Hematopoietic multipotent progenitor cell treated with erythropoietin and hydrocortisone succinate and interleukin-3 and kit ligand, for 8 days (in vitro differentiated cells): ENCODE data around the gene LMTK2.
"Not testable (repeated sequence)": the region's sequence is repeated elsewhere in the genome, so short reads cannot be mapped to it uniquely, and the experiment has no call there.

ENCODE experiments used
- DNase-seq: peaks from one replicate; pipeline ENCODE4 v3.0.0-alpha.2; 2015

The LMTK2 gene

DNA sequence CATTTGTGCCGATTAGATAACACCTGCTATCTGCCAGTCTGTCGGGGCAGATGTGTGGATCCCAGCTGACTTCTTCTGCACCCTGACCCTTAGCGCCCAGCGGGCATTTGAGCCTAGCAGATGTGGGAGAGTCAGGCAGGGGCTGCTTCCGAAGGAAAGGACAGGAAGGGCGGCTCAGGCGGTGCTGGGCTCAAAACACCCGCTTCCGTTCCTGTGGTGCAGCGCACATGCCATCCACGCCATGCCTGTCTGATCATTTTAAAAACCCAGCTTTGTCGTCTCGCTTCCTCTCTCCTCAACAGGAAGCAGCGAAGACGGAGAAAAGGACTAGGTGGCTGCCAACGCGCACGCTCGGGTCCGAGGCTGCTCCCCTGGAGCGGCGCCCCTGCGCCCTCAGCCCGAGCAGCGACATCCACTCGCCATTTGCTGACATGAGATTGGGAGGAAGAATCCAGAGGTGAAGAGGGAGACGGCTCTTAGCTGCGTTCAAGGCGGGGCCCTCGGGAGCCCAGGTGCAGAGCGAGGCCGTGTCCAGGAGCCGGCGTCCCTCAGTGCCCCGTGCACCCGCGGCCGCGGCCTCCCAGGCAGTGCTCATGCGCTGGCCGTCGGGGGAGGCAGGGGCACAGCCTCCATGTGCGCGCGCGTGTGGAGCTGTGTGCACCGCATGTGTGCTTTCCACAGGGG is 98.6 kb downstream of the LMTK2 start:
- no peak for DNase-seq

DNA sequence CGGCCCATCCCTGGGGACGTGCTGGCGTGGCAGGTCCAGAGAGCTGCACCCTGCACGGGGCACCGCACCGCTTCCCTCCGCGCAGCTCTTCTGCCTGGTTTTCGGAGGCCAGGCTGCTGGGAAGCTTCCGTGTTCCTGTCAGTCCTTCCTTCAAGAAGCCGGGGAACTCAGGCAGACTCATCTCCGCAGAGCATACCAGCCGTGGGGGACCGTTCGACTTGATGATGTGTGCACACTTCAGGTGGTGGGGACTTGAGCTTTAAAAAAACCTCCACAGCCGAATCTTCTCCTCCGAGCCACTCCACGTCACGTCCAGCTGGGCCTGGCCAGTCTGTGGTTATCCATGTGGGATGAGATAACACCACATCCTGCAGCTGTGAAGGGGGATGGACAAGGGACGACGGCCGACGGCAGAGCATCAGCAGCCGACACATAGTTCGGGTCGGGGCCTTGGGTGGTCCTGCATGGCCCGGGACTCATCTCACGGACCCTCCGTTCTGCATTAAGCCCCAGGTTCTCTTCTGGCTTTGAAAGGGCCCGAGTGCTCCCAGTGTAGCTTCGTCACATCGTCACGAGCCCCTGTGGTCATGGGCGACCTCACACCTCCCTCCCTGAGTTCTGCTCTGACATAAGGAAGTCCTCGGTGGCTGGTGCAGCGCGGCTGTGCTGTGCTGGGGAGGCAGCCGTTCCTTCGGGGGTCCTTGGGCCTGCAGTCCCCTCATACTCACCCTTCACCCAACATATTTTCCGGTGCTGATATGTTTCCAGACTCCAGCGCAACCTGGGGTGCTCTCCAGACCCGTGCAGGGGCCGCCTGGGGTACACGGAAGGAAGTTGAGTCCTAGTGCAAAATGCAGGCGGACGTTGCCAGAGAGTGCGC is 100.0 kb downstream of the LMTK2 start:
- no peak for DNase-seq

DNA sequence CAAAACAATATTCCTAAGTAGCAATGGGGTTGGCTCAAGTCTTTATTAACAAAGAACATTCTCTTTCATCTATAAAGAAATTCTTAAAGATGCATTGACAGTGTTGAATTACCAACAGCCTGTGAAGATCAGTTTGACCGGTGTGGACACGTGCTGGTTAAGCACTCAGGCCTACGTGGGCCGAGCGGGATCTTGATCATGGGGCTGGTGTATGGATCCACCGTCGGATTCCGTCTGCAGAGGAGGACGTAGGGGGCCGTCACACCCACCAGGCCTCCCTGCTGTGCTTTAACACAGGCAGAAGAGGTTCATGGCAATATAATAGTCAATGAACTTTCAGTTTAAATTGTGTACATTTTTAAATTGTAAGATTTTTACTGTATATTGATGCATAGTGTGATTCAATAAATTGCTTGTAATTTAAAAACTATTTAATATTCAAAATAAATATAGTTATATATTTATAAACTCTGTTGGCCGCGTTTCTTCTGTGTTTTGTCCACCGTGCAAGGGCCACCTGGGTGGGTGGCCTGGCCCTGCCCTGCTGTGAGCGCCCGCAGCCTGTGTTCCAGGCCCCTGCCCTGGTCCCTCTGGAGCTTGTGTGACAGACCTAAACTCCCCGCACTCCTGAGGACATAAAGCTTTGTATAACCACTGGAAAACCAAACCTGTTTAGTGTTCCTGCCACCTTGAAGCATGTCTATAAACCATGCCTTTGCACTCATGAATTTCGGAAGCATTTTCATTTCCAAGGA is 102.7 kb downstream of the LMTK2 start:
- DNase-seq: no peak

DNA sequence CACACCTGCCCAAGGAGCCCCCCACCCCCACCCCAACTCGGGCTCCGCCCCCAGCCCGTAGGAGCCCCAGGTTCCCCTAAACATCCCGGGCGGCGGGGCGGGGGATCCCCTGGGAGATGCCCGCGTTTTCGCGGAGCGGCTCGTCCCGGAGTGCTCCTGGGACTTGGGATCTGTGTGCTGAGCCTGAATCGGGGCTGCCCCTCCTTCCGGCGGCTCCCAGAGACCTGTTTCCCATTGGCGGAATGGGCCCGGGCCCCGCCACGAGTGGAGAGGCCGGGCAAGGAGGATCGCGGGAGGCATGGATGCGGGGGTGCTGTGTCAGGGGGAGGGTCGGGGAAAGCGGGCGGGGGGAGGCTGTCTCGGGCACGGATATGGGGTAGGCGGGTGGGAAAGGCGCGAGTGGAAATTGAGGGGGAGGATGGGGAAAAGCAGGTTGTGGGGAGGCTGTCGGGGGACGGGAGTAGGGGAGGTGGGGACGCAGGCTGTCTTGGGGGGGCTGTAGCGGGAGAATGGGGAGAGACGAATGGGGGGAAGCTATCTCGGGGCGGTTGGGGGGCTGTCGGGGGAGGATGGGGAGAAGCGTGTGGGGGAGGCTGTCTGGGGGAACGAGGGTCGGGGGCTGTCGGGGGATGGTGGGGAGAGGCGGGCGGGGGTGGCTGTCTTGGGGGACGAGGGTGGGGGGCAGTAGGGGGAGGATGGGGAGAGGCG is 104.0 kb downstream of the LMTK2 start:
- no peak for DNase-seq

DNA sequence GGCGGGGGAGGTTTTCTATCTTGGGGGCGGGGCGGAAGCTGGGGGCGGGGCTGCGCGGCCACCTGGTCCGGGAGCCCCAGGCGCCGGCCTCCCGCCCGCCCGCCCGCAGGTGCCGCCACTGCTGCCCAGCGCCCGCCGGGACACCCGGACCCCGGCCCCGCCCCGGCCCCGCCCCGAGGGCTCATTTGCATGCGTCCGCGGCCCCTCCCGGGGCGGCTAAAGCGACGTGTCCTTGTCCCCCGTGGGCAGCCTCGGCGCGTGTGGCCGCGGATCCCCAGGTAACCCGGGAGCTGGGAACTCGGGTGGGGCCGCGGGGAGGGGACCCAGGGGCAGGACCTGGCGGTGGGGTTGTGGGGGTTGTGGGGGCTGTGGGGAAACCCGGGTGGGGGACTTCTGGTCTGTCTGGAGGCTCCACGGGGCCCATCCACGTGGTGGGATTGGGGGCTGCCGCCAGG is 104.6 kb downstream of the LMTK2 start, which contains the start of gene BHLHA15:
Gene BHLHA15 (plus strand): TSS at position 219 of the 455 bp plus-strand sequence. CDS start 871 bp downstream, outside the sequence.
- no peak for DNase-seq

DNA sequence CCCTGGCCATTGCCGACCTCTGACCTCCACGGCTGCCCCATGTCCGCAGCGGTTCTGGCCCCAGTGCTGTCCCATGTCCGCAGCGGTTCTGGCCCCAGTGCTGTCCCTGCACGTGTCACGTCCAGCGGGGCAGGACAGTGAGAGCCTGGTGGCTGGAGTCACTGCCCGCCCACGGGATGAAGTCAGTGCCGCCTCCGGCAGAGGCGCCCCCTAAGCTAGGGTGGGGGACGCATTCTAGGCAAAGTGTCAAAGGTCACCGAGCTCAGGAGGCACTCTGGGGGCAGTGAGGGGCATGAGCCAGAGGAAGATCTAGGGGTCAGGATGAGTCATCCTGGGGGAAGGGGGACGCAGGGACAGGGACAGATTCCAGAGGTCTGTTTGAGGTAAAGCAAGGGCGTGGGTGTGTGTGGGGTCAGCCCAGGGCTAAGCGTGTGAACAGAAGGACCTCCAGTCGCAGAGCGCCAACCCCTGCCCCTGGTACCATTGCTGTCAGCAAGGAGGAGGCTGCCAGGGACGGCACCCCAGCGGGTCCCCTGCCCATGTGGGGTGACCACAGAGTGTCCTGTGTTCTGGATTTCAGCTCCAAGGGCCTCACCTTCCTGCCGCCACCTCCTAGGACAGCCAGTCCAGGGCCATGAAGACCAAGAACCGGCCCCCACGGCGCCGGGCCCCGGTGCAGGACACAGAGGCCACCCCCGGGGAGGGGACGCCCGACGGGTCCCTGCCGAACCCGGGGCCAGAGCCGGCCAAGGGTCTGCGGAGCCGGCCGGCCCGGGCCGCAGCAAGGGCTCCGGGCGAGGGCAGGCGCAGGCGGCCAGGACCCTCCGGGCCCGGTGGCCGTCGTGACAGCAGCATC is 105.2 kb downstream of the LMTK2 start:
- DNase-seq: no peak

DNA sequence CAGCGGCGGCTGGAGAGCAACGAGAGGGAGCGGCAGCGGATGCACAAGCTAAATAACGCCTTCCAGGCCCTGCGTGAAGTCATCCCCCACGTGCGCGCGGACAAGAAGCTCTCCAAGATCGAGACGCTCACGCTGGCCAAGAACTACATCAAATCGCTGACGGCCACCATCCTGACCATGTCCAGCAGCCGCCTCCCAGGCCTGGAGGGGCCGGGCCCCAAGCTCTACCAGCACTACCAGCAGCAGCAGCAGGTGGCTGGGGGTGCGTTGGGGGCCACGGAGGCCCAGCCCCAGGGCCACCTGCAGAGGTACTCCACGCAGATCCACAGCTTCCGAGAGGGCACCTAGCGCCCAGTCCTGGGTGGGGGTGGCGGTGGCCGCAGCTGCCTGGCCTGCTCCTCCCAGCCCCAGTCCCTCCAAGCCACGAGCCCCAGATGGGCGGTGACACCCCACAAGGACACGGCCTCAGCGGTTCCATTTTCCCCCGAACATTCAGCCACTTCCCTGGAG is 105.9 kb downstream of the LMTK2 start:
- DNase-seq: no peak

DNA sequence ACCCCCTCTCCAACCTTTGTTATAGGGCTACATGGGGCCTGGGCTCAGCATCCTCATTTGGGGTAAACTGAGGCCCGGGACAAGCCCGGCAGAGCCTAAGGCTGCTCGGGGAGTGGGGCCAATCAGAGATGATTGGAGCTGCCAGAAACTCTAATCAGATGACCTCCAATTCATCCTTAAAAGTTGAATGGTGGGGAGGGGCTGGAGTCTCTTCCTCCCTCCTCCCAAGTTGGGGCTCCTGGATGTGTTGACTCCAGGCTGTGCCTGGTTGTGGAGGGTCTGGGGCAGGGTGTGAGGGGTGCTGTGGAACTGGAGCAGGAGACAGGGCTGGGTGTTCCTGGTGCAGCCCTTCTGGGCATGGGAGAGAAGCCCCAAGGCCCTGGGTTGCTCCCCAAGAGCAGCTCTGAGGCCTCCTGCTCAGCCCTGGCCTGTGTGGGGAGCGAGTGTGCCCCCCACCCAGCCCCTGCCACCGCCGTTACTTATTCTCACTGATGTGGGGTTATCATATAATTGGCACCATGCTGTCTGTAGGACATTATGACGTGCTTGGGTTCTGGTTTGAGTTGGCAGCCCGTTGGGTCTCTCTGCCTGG is 106.7 kb downstream of the LMTK2 start:
- no peak for DNase-seq

DNA sequence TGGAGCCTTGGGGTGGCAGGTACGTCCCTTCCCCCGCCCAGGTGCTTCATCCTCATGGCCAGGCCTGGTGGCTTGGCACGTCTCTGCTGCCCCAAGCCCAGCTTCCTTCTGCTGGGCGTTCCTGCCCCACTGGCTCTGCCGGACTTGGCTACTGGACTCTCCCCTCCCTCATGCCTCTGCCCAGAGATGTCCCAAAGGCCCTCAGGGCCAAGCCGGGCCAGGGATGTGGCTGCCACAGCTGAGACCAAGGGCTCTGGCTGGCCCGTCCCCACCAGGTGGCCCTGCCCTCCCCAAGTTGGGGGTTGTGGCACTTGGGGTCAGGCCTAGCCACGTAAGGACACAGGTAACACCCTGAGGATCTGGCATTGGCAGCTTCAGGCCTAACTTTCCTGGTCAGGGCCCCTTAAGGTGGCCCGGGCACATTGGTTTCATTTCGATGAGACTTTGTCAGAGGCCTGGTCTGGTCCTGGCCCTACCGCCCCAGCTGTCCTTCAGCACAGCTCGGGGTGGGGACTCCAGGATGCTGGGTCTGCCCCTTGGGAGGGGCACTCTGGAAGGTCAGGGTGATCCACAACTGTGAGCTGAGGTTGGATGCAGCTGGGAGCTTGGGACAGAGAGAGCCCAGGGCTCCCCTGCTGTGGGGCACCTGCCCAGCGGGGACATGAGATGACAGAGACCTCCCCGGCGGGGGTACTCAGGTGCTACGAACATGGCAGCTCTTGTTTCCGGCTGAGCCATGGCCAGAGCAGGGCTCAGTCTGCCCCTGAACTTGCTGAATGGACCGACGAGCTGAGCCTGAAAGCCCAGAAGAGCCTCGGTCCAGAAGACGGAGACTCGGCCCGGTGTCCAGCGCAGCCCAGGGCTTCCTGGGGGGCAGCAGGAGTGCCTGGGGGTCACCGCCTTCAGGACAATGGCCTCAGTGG is 107.5 kb downstream of the LMTK2 start:
- DNase-seq: no peak

DNA sequence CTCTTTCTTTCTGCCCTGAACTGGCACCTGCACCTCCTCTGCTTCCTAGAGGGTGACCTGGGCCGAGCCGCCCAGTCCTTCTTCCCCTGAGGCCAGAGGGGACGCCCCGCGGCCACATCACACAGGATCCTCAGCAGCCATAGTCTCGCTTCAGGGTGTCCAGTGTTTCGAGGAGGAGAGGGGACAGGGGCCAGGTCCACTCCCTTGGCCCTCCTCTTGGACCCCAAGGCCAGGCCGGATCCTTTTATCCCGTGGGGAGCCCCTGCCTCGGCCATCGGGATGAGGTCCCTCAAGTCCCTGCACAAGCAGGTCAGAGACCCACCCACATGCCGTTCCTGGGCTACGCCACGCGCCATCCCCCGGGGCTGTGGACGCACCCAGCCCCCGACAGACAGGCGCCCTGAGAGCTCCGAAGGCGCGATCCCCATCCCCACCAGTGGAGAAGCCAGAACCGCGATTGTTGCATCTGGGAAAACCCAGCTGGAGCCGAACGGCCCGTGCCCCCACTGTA is 108.2 kb downstream of the LMTK2 start:
- no peak for DNase-seq

DNA sequence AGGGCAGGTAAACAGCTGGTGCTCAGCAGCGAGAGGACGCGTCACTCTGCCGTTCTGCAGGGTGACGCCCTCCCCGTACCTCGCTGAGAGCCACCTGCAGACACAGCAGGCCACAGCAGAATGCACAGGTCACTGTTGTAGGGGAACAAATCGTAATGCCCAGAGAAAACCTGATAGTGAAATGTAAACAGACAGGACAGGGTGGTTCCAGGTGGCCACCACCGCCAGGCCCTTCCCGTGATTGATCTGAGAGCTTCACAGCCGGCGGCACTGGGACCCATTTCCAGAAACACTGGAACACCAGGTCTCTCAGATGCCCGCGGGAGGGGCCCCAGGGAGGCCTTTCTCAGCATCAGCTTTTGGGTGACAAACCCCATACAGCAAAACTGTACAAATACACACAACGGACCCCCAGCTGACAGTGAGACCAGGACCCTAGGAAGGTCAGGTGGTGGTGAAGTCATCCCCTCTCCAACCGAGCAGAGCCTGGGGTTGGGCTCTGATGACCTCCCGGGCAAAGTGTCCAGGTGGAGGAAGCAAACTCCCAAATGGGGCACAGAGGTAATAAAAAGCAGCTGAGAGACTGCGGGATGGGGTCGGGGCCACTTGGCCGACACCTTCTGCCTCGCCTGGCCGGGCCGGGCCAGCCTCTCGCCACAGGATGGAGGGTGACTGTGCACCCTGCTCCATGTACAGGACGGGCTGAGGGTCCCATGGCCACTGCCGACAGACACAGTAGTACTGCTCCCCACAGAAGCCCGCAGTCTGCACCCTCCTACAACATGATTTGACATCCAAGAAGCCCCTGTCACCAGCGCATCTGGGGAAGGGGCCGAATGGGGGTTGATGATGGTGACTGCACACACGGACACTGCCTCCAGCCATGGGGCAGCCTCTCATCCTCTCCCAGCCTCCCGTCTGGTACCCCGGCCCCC is 109.2 kb downstream of the LMTK2 start:
- no peak for DNase-seq

DNA sequence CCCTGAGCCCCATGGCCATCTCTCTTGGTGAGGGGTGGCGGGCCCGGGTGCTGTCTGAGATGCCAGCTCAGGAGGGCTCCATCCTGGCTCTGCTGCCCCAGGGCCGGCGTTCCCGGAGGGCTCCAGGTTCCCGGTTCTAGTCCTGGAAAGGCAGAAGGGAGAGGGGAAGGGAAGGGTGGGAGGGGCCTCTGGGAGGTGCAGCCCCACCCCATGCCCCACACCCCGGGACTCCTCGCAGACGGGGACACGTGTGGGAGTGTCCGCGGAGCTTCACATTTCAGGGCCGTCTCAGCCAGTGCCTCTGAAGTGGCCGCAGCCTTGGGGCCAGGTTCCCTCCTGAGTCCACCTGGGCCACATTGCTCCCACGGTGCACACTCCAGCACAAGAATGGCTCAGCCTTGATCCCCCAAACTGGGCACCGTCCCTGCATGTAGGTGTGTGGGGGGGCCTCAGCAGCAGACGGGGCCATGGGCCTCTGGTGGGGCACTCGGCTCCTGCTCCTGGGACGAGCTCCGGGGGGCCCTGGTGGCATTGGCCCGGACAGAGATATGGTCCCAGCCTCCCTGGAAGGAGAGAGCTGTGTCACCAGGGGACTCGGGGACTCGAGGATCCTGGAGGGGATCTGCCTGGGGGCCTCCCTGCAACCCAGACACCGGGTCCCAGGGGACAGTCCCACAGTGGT is 110.4 kb downstream of the LMTK2 start:
- DNase-seq: no peak

DNA sequence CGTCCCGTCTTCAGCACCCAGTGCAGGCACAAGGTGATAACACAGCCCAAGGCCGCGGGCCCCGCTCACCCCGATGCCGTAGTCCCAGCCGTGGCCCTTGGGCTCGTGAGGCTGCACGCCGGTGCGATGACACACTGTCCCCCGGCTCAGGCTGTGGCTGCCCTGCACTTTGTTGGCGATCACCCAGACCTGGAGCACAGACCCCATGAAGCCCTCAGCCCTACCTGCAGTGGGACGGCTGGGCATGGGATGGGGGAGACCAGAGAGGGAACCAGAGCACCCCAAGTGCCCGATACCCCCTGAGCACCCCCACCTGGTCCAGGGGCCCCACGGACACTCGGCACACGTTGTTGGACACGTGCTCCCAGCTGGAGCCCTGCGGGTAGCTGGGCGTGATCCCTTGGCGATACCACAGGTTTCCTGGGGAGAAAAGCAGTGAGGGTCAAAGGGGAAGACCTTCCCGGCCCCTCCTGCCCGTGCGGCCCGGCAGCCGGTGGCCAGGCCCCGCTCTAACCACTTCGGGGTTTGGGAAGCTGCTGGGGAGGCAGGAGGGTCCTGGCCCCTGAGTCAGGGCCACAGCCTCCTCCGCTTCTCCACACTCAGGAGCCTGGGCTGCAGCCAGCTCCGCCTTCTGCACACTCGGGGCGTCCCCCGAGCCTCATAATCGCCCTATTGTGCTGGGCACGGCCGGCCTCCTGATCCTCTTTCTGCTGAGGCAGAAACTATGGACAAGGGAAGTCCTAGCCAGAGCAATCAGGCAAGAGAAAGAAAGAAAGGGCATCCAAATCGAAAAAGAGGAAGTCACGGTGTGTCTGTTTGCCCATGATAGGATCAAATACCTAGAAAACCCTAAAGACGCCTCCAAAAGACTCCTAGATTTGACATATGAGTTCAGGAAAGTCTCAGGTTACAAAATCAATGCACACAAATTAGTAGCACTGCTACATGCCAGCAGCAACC is 111.2 kb downstream of the LMTK2 start:
- DNase-seq: peak; percentile 67

DNA sequence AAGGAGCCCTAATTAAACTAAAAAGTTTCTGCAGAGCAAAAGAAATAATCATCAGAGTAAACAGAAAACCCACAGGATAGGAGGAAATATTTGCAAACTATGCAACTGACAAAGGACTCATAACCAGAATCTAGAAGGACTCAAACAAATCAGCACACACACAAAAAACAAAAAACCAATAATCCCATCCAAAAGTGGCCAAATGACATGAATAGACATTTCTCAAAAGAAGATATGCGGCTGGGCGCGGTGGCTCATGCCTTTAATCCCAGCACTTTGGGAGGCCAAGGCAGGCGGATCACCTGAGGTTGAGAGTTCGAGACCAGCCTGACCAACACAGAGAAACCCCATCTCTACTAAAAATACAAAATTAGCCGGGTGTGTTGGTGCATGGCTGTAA is 112.7 kb downstream of the LMTK2 start:
- DNase-seq: not testable (repeated sequence)

DNA sequence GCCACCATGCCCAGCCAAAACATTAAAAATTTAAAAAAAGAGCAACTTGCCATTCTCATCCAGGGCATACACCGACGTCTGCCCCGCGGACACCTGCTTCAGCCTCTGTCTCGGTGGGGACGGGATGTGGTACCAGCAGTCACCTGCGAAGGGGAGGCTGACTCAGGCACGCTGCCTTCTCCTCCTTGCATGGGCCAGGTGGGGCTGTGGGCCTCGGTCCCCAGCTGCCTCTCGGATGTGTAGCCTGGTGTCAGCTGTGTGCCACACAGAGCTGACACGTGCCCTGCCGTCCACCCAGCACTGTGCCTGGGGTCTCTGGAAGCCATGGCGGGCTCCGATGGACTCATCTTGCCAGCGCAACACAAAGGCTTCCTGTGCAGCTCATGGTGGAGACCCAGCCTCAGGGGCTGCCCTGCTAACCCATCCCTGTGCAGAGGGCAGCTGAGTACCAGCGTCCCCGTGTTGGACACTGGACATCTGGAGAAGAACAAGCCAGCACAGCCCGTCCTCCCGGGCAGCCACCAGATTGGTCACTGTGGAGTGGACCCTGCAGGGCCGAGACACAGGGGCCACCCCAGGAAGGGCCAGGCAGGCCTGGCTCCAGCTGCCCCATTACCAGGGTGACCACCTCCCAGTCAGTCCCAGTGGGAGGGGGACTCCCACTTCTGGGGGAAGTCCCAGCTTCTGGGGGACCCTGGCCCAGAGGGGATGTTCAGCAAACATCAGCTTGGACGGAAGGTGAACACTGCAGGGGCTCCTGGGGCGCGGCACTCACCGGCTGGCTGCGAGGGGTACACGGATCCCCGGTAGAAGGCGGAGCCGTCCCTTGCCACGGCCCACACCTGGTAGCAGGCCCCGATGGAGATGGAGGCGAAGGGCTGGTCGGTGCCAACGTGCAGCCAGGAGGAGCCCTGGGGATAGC is 115.2 kb downstream of the LMTK2 start:
- no peak for DNase-seq
